Activated T-helper 2 cell treated with anti-CD3 and anti-CD28 coated beads, Interferon-gamma antibody, Interleukin-2, Interleukin-4, amounts not matched to agents 10 μg/mL and 5 μg/mL and 100 μg/mL, durations not matched to agents 14 hours and 24 hours and 36 hours (primary cell): Measurements from ENCODE around the gene MAOB. TPM values are rescaled to one million over a fixed set of nuclear protein-coding genes. Genes with fewer than 3 reads are reported as not detected.
"Not testable (repeated sequence)": the region's sequence is repeated elsewhere in the genome, so short reads cannot be mapped to it uniquely, and the experiment has no call there.

Source experiments
- DNase-seq: peaks from one replicate; pipeline ENCODE4 v3.0.0; 2021; ENCODE audit warnings: low spot score
- H3K27ac Mint-ChIP-seq: one replicate; pipeline ENCODE4 v1.8.0; 2021; ENCODE audit warnings: mixed read lengths
- H3K27me3 Mint-ChIP-seq: one replicate; pipeline ENCODE4 v1.8.0; 2021; ENCODE audit warnings: low read depth, mixed read lengths
- H3K36me3 Mint-ChIP-seq: one replicate; pipeline ENCODE4 v1.8.0; 2021; ENCODE audit warnings: low read depth, mixed read lengths
- H3K4me1 Mint-ChIP-seq: one replicate; pipeline ENCODE4 v1.8.0; 2021; ENCODE audit warnings: low read depth, mixed read lengths
- H3K4me3 Mint-ChIP-seq: one replicate; pipeline ENCODE4 v1.8.0; 2021; ENCODE audit warnings: low read depth, mild to moderate bottlenecking, moderate library complexity, mixed read lengths
- H3K9me3 Mint-ChIP-seq: one replicate; pipeline ENCODE4 v1.8.0; 2021; ENCODE audit warnings: mixed read lengths
- intact Hi-C: fragments of 100-400 bp; cut with micrococcal nuclease; formaldehyde crosslinking; loops from one replicate; pipeline ENCODE4 v1.15.1; 2023
- total RNA-seq: library from RNA; stranded (reverse); gene quantifications from 2 replicates; pipeline ENCODE4 v1.2.3, GENCODE V29; 2022

MAOB gene
- total RNA-seq, 1 donor from 2014 or later = 10.3 TPM

GRCh38 chrX:43741843-43742573 is 140.2 kb downstream of the MAOB start:
- Mint-ChIP-seq H3K4me1 (peaks cover 14% of the 10 kb centered on the region), H3K36me3 (peaks cover 52% of the 10 kb centered on the region), H3K27me3 (no peaks in the 10 kb centered on the region), H3K9me3 (no peaks in the 10 kb centered on the region), H3K4me3 (no peak overlapping the region), H3K27ac (no peak overlapping the region)
- intact Hi-C loops = no loop called here
- no peak for DNase-seq

GRCh38 chrX:43735957-43736356 is 146.3 kb downstream of the MAOB start:
- Mint-ChIP-seq H3K9me3 (no peaks in the 10 kb centered on the region), H3K36me3 (peaks cover 62% of the 10 kb centered on the region), H3K27ac (no peak overlapping the region)

GRCh38 chrX:43735534-43735933 is 146.7 kb downstream of the MAOB start:
- no peaks in the 10 kb centered on the region for H3K27me3 Mint-ChIP-seq
- H3K27ac Mint-ChIP-seq = no peak overlapping the region
- H3K9me3 Mint-ChIP-seq = no peaks in the 10 kb centered on the region
- peaks cover 61% of the 10 kb centered on the region for H3K36me3 Mint-ChIP-seq
- intact Hi-C loops = no loop called here
- peaks cover 12% of the 10 kb centered on the region for H3K4me1 Mint-ChIP-seq
- no peak for DNase-seq
- H3K4me3 Mint-ChIP-seq = no peak overlapping the region

More at GRCh38 chrX:43735957-43736356, 146.3 kb downstream of the MAOB start:
- peaks cover 12% of the 10 kb centered on the region for H3K4me1 Mint-ChIP-seq
- H3K4me3 Mint-ChIP-seq = no peak overlapping the region
- no peaks in the 10 kb centered on the region for H3K27me3 Mint-ChIP-seq
- intact Hi-C loops = no loop called here
- DNase-seq = no peak

GRCh38 chrX:43734444-43734843 is 147.8 kb downstream of the MAOB start:
- intact Hi-C loops = no loop called here
- peaks cover 12% of the 10 kb centered on the region for H3K4me1 Mint-ChIP-seq
- no peak for DNase-seq
- H3K9me3 Mint-ChIP-seq = no peaks in the 10 kb centered on the region
- H3K36me3 Mint-ChIP-seq = peaks cover 61% of the 10 kb centered on the region
- no peak overlapping the region for H3K27ac Mint-ChIP-seq
- H3K4me3 Mint-ChIP-seq = no peak overlapping the region
- no peaks in the 10 kb centered on the region for H3K27me3 Mint-ChIP-seq

GRCh38 chrX:43733699-43734098 is 148.6 kb downstream of the MAOB start:
- Mint-ChIP-seq H3K4me1 (peaks cover 14% of the 10 kb centered on the region), H3K36me3 (peaks cover 64% of the 10 kb centered on the region), H3K27me3 (no peaks in the 10 kb centered on the region), H3K4me3 (no peak overlapping the region), H3K9me3 (no peaks in the 10 kb centered on the region), H3K27ac (no peak overlapping the region)
- intact Hi-C loops = no loop called here
- DNase-seq = no peak

- DNase-seq = no peak
- Mint-ChIP-seq H3K27me3 (no peaks in the 10 kb centered on the region), H3K4me3 (no peak overlapping the region), H3K9me3 (peaks cover 4% of the 10 kb centered on the region), H3K36me3 (peaks cover 70% of the 10 kb centered on the region), H3K27ac (no peak overlapping the region), H3K4me1 (peaks cover 21% of the 10 kb centered on the region)
- intact Hi-C loops = no loop called here
Observed at GRCh38 chrX:43731086-43731485, 151.2 kb downstream of the MAOB start.

GRCh38 chrX:43728966-43729365 is 153.3 kb downstream of the MAOB start:
- Mint-ChIP-seq H3K9me3 (peaks cover 18% of the 10 kb centered on the region), H3K4me1 (peaks cover 29% of the 10 kb centered on the region), H3K27ac (no peak overlapping the region), H3K4me3 (no peak overlapping the region), H3K36me3 (peaks cover 60% of the 10 kb centered on the region), H3K27me3 (no peaks in the 10 kb centered on the region)
- no peak for DNase-seq
- intact Hi-C loops = loop anchor here (5.0 kb wide), 1 partner anchor 72 kb away; the partner anchor contains the start of gene MAOA

- H3K27ac Mint-ChIP-seq = peak overlapping the region; percentile 82
- DNase-seq = no peak
- peaks cover 25% of the 10 kb centered on the region for H3K9me3 Mint-ChIP-seq
- H3K4me3 Mint-ChIP-seq = peak overlapping the region; percentile 33
- no peaks in the 10 kb centered on the region for H3K27me3 Mint-ChIP-seq
- peaks cover 29% of the 10 kb centered on the region for H3K4me1 Mint-ChIP-seq
- intact Hi-C loops = loop anchor here (5.0 kb wide), 1 partner anchor 71 kb away; the partner anchor contains the start of gene MAOA
- peaks cover 51% of the 10 kb centered on the region for H3K36me3 Mint-ChIP-seq
Observed at GRCh38 chrX:43728002-43728401, 154.2 kb downstream of the MAOB start.

GRCh38 chrX:43727254-43727653 is 155.0 kb downstream of the MAOB start:
- peaks cover 43% of the 10 kb centered on the region for H3K36me3 Mint-ChIP-seq
- peaks cover 29% of the 10 kb centered on the region for H3K4me1 Mint-ChIP-seq
- DNase-seq, H3K27me3 Mint-ChIP-seq, H3K27ac Mint-ChIP-seq, H3K4me3 Mint-ChIP-seq: not testable (repeated sequence)
- intact Hi-C loops = loop anchor here (5.0 kb wide), 1 partner anchor 70 kb away; the partner anchor contains the start of gene MAOA
- H3K9me3 Mint-ChIP-seq = peaks cover 30% of the 10 kb centered on the region

GRCh38 chrX:43725227-43725626 is 157.0 kb downstream of the MAOB start:
- not testable (repeated sequence) for DNase-seq
- peak overlapping the region; percentile 83 for H3K27ac Mint-ChIP-seq

GRCh38 chrX:43720961-43721360 is 161.3 kb downstream of the MAOB start:
- intact Hi-C loops = no loop called here
- Mint-ChIP-seq H3K36me3 (peaks cover 1% of the 10 kb centered on the region), H3K4me1 (peaks cover 14% of the 10 kb centered on the region), H3K27me3 (no peaks in the 10 kb centered on the region), H3K9me3 (peaks cover 26% of the 10 kb centered on the region), H3K4me3 (no peak overlapping the region), H3K27ac (no peak overlapping the region)
- no peak for DNase-seq

More at GRCh38 chrX:43725227-43725626, 157.0 kb downstream of the MAOB start:
- H3K4me3 Mint-ChIP-seq, H3K27me3 Mint-ChIP-seq: not testable (repeated sequence)
- Mint-ChIP-seq H3K36me3 (peaks cover 27% of the 10 kb centered on the region), H3K9me3 (peaks cover 32% of the 10 kb centered on the region), H3K4me1 (peaks cover 29% of the 10 kb centered on the region)
- intact Hi-C loops = loop anchor here (5.0 kb wide), 1 partner anchor 68 kb away; the partner anchor contains the start of gene MAOA

GRCh38 chrX:43720082-43720481 is 162.2 kb downstream of the MAOB start:
- H3K9me3 Mint-ChIP-seq = peaks cover 21% of the 10 kb centered on the region
- no peak for DNase-seq
- intact Hi-C loops = no loop called here
- no peaks in the 10 kb centered on the region for H3K27me3 Mint-ChIP-seq
- peaks cover 10% of the 10 kb centered on the region for H3K4me1 Mint-ChIP-seq
- H3K4me3 Mint-ChIP-seq = no peak overlapping the region
- H3K27ac Mint-ChIP-seq = no peak overlapping the region
- no peaks in the 10 kb centered on the region for H3K36me3 Mint-ChIP-seq

GRCh38 chrX:43718956-43719355 is 163.3 kb downstream of the MAOB start:
- intact Hi-C loops = no loop called here
- H3K4me3 Mint-ChIP-seq = no peak overlapping the region

More at GRCh38 chrX:43718956-43719355, 163.3 kb downstream of the MAOB start:
- peaks cover 13% of the 10 kb centered on the region for H3K9me3 Mint-ChIP-seq
- H3K4me1 Mint-ChIP-seq = peaks cover 2% of the 10 kb centered on the region
- H3K27me3 Mint-ChIP-seq = no peaks in the 10 kb centered on the region
- H3K36me3 Mint-ChIP-seq = no peaks in the 10 kb centered on the region
- no peak for DNase-seq
- no peak overlapping the region for H3K27ac Mint-ChIP-seq
